Stimulated activated memory B cell treated with anti-CD40 and anti-IgM and Interleukin-4, amounts not matched to agents 10 μg/mL and 1 μg/mL and 100 μg/mL, for 72 hours (primary cell): ENCODE data around the gene PDCD10.

Source experiments
- ATAC-seq: fragments of 150-1000 bp; cut with Tn5 transposase; 2 replicates; pipeline ENCODE4 v1.10.0; 2021
- H3K27ac Mint-ChIP-seq: one replicate; pipeline ENCODE4 v1.8.0; 2022; ENCODE audit warnings: mild to moderate bottlenecking, mixed read lengths
- H3K27me3 Mint-ChIP-seq: one replicate; pipeline ENCODE4 v1.8.0; 2022; ENCODE audit warnings: mixed read lengths
- H3K36me3 Mint-ChIP-seq: one replicate; pipeline ENCODE4 v1.8.0; 2022; ENCODE audit warnings: mixed read lengths
- H3K4me1 Mint-ChIP-seq: one replicate; pipeline ENCODE4 v1.8.0; 2022; ENCODE audit warnings: mixed read lengths
- H3K4me3 Mint-ChIP-seq: one replicate; pipeline ENCODE4 v1.8.0; 2022; ENCODE audit warnings: mild to moderate bottlenecking, moderate library complexity, mixed read lengths
- H3K9me3 Mint-ChIP-seq: one replicate; pipeline ENCODE4 v1.8.0; 2022; ENCODE audit warnings: mixed read lengths

The PDCD10 gene

DNA sequence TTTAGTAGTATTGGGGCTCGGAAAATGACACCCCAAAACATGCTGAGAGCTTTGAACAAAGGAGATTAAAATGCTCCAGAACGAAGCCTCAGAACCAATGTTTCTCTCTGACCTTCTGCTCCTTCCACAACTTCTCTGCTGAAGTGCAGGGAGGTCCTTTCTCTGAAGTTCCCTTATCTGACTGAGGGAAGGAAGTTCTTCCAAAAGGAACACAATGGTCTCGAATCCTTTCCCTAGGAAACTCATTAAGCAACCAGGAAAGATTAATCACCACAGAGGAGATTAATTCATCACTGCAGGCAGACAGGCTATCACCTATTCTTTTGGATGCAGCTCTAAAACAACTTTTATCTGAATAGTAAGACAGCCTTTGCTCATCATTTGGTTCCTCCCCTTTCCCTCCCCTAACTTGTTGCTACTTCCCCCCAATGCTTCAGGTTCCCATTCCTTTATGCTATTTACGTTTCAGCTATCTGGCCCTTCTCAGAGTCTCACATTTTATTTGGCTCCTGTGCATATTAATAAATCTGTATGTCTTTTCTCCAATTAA, 62.7 kb downstream of the PDCD10 start:
- Mint-ChIP-seq H3K27me3 (no peaks in the 10 kb centered on the region), H3K4me1 (no peaks in the 10 kb centered on the region), H3K4me3 (no peak overlapping the region), H3K27ac (no peak overlapping the region), H3K9me3 (peaks cover 10% of the 10 kb centered on the region), H3K36me3 (peaks cover 49% of the 10 kb centered on the region)
- no peak for ATAC-seq

DNA sequence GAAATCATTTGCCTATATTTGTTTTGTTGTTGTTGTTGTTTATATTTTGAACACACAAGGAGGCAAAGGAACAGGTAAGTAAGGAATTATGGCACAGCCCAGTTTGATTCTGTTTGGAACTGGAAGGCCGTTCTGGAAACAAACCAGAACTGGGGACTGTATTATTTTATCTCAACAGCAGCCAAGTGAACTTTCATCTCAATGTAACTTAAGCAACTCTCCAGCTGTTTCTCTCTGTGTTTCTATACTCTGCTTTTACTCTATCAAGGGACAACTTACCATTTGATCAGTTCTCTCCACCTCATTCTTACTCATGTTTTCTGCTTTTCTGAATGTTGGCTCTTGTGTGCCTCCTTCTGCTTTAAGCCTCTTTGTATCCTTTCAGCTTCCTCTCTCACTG, 65.0 kb downstream of the PDCD10 start:
- H3K4me3 Mint-ChIP-seq: no peak overlapping the region
- no peak for ATAC-seq

DNA sequence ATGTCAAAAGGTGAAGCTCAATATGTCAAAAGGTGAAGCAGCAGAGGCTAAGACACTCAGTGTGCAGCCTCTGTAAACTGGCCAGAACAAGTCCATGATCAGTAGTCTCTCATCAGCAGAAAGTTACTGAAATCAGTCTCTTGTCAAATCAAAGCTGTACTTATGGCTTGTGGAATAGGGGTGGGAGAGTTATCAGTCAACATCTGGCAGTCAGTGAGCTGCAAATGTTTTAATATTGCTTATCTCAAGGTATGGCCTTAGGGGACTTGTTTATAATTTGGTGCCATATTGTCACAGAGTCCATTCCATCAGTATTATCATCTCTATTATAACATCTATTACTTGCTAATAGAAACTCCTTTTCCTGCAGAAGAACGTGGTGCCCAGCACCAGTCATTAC, 66.0 kb downstream of the PDCD10 start:
- no peak for ATAC-seq
- no peaks in the 10 kb centered on the region for H3K27me3 Mint-ChIP-seq
- peaks cover 5% of the 10 kb centered on the region for H3K9me3 Mint-ChIP-seq
- no peak overlapping the region for H3K27ac Mint-ChIP-seq
- peaks cover 16% of the 10 kb centered on the region for H3K36me3 Mint-ChIP-seq
- H3K4me1 Mint-ChIP-seq: no peaks in the 10 kb centered on the region
- H3K4me3 Mint-ChIP-seq: no peak overlapping the region

More for the DNA sequence above, 65.0 kb downstream of the PDCD10 start:
- Mint-ChIP-seq H3K9me3 (peaks cover 13% of the 10 kb centered on the region), H3K4me1 (no peaks in the 10 kb centered on the region), H3K36me3 (peaks cover 27% of the 10 kb centered on the region), H3K27me3 (no peaks in the 10 kb centered on the region), H3K27ac (no peak overlapping the region)

DNA sequence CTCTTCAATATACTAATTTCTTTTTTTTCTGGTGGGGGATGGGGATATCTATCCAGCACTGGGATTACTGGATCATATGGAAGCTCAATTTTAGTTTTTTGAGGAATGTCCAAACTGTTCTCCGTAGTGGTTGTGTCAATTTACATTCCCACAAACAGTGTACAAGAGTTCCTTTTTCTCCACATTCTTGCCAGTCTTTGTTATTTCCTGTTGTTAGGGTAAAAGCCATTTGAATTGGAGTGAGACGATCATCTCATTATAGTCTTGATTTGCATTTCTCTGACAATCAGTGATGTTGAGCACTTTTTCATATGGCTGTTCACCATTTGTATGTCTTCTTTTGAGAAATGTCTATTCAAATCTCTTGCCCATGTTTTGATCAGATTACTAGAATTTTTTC, 68.1 kb downstream of the PDCD10 start:
- Mint-ChIP-seq H3K27me3 (no peaks in the 10 kb centered on the region), H3K4me3 (no peak overlapping the region), H3K27ac (no peak overlapping the region), H3K9me3 (peaks cover 5% of the 10 kb centered on the region), H3K36me3 (no peaks in the 10 kb centered on the region), H3K4me1 (no peaks in the 10 kb centered on the region)
- ATAC-seq: no peak

DNA sequence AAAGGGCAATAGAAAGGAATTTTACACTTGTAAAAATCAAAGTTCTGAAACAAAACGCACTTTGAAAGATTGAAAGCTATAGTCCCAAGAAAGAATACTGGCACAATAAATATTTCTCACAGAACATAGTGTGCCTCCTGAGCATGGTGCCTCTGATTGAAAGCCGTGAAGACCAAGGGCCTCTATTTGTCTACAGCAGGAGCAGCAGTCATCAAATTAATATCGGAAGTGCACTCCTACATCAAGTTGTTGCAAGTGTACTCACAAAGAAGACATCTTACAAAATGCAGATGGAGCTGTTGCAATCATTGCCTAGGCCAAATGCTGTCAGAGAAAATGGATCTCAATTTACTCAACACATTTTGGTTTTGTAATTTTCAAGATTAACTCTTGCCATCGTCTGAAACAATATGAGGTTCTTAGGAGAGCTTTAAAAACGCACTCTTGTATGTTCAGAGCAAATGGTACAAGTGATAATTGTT, 71.7 kb downstream of the PDCD10 start:
- H3K36me3 Mint-ChIP-seq: no peaks in the 10 kb centered on the region
- no peak for ATAC-seq
- no peaks in the 10 kb centered on the region for H3K27me3 Mint-ChIP-seq
- peaks cover 5% of the 10 kb centered on the region for H3K9me3 Mint-ChIP-seq
- H3K27ac Mint-ChIP-seq: no peak overlapping the region
- no peaks in the 10 kb centered on the region for H3K4me1 Mint-ChIP-seq
- H3K4me3 Mint-ChIP-seq: no peak overlapping the region

DNA sequence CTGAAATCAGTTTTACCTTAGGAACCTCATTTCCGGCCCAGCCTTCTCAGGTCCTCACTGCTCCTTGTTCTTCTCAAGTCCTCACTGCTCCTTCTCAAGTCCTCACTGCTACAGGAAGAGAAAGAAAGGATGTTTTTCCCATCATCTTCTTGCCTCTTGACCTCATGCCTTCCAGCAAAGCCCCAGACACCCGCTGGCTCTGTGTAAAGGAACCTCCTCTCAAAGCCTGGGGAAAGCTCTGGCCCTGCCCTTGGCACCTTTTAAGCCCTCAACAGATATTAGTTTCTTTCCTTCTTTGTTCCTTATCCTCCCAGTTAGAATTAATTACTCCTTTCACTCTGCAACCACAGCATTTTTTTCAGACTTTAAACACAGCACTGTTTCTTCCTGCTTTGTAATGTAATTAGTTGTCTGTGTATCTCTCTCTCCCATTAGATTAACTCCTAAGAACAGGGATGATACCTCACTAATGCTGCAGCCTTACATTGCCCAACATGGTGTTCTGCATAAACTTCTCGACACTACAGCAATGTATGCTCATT, 76.9 kb downstream of the PDCD10 start:
- Mint-ChIP-seq H3K36me3 (no peaks in the 10 kb centered on the region), H3K4me1 (peaks cover 8% of the 10 kb centered on the region), H3K27me3 (no peaks in the 10 kb centered on the region), H3K27ac (no peak overlapping the region), H3K9me3 (no peaks in the 10 kb centered on the region), H3K4me3 (no peak overlapping the region)
- no peak for ATAC-seq

DNA sequence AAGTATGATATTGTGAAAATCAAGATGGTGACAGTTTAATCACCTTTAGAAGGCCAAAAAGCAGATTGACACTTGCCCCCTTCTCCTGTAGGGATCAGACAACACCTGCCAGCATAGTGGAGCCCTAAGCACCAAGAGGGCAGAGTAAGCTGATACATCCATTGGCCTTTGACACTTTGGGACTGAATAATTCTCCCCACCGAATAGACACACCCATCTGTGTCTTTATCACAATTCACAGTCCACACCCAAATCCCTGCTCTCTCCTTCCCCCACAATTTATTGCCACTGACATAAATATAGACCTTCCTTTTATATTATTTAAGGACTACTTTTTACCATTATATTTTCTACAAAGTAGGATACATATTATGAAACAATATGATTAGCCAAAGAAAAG, 77.9 kb downstream of the PDCD10 start:
- H3K4me3 Mint-ChIP-seq: no peak overlapping the region
- no peak for ATAC-seq
- no peaks in the 10 kb centered on the region for H3K9me3 Mint-ChIP-seq
- H3K27ac Mint-ChIP-seq: no peak overlapping the region
- H3K27me3 Mint-ChIP-seq: no peaks in the 10 kb centered on the region
- H3K36me3 Mint-ChIP-seq: no peaks in the 10 kb centered on the region
- peaks cover 8% of the 10 kb centered on the region for H3K4me1 Mint-ChIP-seq

DNA sequence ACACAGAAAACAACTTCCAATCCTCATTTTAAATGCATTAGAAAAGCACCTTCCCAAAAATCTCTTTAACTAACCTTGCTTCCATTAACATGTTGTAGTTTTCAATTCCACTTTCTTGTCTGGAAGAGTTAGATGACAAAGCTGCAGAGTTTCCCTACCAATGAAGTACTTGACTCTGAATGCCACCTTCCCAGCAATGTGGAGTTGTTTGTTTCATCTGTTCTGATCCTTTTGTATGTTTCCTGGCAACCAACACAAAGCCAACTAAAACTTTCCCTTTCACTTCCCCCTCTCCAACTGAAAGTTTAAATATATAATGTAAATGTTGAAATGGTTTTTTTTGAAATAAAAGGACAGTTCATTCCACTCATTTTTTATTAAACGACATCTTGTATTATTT, 80.9 kb downstream of the PDCD10 start, which contains the start of gene WDR49:
WDR49 (minus strand) TSS at position 183 of the 400 bp plus-strand sequence. CDS start 517 bp downstream, outside the sequence.
- Mint-ChIP-seq H3K27ac (peak within 1 kb of the TSS; percentile 8), H3K27me3 (no peaks in the 10 kb centered on the region)

DNA sequence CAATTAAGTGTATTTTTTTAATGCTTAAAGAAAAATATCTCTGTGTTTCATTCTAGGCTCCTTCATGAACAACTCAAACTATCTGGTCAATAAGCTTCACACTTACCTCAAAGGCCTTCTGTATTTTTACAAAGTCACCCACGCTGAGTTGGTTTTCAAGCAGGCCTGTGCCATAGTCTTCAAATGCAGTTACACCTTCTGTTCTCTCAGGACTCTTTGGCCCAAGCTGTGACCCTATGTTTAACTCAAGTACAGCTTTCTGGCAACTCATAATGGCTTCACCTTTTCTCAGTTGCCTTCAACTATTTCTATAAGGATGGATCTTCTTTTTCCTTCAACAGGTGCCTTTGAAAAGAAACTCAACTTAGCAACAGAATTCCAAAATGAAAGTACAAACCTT, 81.5 kb downstream of the PDCD10 start:
- Mint-ChIP-seq H3K27me3 (no peaks in the 10 kb centered on the region), H3K27ac (peak overlapping the region; percentile 8), H3K9me3 (no peaks in the 10 kb centered on the region), H3K4me1 (peaks cover 8% of the 10 kb centered on the region), H3K36me3 (no peaks in the 10 kb centered on the region), H3K4me3 (no peak overlapping the region)
- no peak for ATAC-seq

More for the DNA sequence above, 80.9 kb downstream of the PDCD10 start, which contains the start of gene WDR49:
- Mint-ChIP-seq H3K36me3 (no peaks in the 10 kb centered on the region), H3K4me1 (peaks cover 8% of the 10 kb centered on the region), H3K4me3 (no peak within 1 kb of the TSS), H3K9me3 (no peaks in the 10 kb centered on the region)
- no peak for ATAC-seq

DNA sequence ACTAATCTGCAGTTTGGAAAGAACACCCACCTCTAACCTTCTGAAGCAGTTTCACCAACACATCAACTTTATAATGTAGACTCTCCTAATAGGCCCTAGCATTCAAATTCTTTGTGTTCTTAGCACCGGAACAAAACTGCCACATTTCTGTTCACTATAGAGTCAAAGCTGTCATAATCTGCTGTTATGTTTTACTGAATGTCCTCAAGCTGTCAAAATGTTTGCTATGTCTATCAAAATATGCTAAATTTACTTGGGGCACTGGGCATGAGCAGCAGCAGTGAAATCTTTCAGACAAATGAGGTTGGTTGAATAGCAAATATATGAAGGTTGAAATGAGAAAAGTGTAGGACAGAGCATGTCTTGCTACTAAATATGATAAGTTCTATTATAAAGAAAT, 82.9 kb downstream of the PDCD10 start:
- no peaks in the 10 kb centered on the region for H3K27me3 Mint-ChIP-seq
- peaks cover 8% of the 10 kb centered on the region for H3K4me1 Mint-ChIP-seq
- H3K4me3 Mint-ChIP-seq: no peak overlapping the region
- H3K27ac Mint-ChIP-seq: no peak overlapping the region
- ATAC-seq: no peak
- H3K36me3 Mint-ChIP-seq: no peaks in the 10 kb centered on the region
- H3K9me3 Mint-ChIP-seq: no peaks in the 10 kb centered on the region

DNA sequence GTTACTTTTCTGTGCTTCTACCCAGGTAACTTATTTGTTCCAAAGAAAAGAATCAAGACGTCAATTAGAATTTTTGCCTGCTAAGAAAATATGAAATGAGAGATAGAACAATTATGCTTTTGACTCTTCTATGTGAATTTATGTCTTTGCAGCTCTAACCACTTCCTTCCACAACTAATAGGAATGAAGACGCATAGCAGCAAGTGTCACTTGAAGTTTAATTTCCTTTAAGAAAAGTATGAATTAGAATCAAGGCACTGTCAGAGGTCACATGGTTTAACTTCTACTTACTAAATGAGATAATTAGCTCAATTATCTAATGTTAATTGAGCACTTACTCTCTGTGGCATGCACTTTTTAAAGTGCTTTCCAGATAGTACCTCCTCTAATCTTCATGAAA, 84.2 kb downstream of the PDCD10 start:
- H3K4me1 Mint-ChIP-seq: peaks cover 8% of the 10 kb centered on the region
- H3K27me3 Mint-ChIP-seq: peaks cover 8% of the 10 kb centered on the region
- no peak overlapping the region for H3K4me3 Mint-ChIP-seq
- no peak for ATAC-seq
- no peak overlapping the region for H3K27ac Mint-ChIP-seq
- peaks cover 6% of the 10 kb centered on the region for H3K36me3 Mint-ChIP-seq
- H3K9me3 Mint-ChIP-seq: peaks cover 6% of the 10 kb centered on the region

DNA sequence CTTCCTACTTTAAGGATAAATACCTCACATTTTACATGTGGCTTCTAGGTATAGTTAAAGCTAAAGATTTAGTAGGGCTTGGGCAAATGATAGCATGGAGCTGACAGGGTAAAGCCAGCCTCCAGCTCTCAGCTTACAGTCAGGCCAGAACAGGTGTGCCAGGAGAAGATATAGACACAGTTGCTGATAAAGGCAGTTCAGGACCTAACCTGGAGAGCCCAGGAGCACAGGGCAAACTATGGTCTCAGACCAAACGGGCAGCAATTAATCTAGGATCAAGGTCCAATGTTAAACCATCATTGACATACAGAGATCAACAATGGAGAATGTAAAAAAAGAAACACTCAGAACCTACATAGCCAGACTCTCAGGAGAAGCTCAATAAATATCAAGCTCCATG, 84.9 kb downstream of the PDCD10 start:
- Mint-ChIP-seq H3K36me3 (peaks cover 7% of the 10 kb centered on the region), H3K27ac (no peak overlapping the region), H3K27me3 (peaks cover 11% of the 10 kb centered on the region), H3K9me3 (peaks cover 7% of the 10 kb centered on the region), H3K4me3 (no peak overlapping the region), H3K4me1 (peaks cover 8% of the 10 kb centered on the region)
- no peak for ATAC-seq

DNA sequence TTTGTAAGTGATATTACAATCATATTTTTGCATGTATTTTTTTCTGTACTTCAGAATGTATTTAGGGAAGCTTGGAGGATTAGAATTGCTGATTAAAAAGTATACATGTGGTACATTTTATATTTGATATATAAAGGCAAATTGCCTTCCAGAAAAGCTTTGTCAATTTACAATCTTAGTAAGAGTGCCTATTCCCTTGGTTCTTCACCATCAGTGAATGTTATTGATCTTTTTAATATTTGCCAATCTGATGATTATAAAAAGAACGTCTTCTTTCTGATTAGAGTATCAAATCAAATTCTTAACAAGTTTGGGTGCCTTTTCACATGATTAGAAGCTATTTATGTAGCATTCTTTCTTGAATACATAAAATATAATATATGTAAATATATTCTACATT, 90.1 kb downstream of the PDCD10 start:
- no peak overlapping the region for H3K4me3 Mint-ChIP-seq
- H3K36me3 Mint-ChIP-seq: peaks cover 7% of the 10 kb centered on the region
- peaks cover 37% of the 10 kb centered on the region for H3K27me3 Mint-ChIP-seq
- no peak for ATAC-seq
- no peaks in the 10 kb centered on the region for H3K4me1 Mint-ChIP-seq
- no peak overlapping the region for H3K27ac Mint-ChIP-seq
- peaks cover 12% of the 10 kb centered on the region for H3K9me3 Mint-ChIP-seq
